H9 (cell line): ENCODE data around the gene PTPRK. TPM values are rescaled to one million over a fixed set of nuclear protein-coding genes. Genes with fewer than 3 reads are reported as not detected.
A peak's percentile ranks its signal among the peaks of the same experiment; 100 is the strongest.

Experiments
- DNase-seq: peaks from one replicate; pipeline ENCODE4 v3.0.0-alpha.2; 2017
- H2AFZ ChIP-seq: one replicate; pipeline ENCODE4 v1.6.1; 2013; ENCODE audit warnings: mild to moderate bottlenecking, low read length, control low read depth, moderate library complexity
- H2AK5ac ChIP-seq: 2 replicates; pipeline ENCODE4 v1.6.1; 2013; ENCODE audit warnings: low read length, control low read depth, mixed read lengths; ENCODE audit not compliant: insufficient read length
- H2BK120ac ChIP-seq: one replicate; pipeline ENCODE4 v1.6.1; 2013; ENCODE audit warnings: low read depth, mild to moderate bottlenecking, low read length, control low read depth, inconsistent platforms; ENCODE audit not compliant: poor library complexity, severe bottlenecking
- H2BK12ac ChIP-seq: 2 replicates; pipeline ENCODE4 v1.6.1; 2013; ENCODE audit warnings: low read length, control low read depth, mixed read lengths, low read depth; ENCODE audit not compliant: insufficient read length
- H2BK15ac ChIP-seq: 2 replicates; pipeline ENCODE4 v1.6.1; 2013; ENCODE audit warnings: low read depth, low read length, control low read depth
- H2BK20ac ChIP-seq: one replicate; pipeline ENCODE4 v1.6.1; 2013; ENCODE audit warnings: low read depth, mild to moderate bottlenecking, low read length, control low read depth, inconsistent platforms; ENCODE audit not compliant: poor library complexity, severe bottlenecking
- H2BK5ac ChIP-seq: 2 replicates; pipeline ENCODE4 v1.6.1; 2013; ENCODE audit warnings: low read length, control low read depth, mixed read lengths; ENCODE audit not compliant: insufficient read length
- H3K14ac ChIP-seq: 2 replicates; pipeline ENCODE4 v1.6.1; 2013; ENCODE audit warnings: low read length, control low read depth; ENCODE audit not compliant: insufficient read depth
- H3K18ac ChIP-seq: 2 replicates; pipeline ENCODE4 v1.6.1; 2013; ENCODE audit warnings: low read depth, mild to moderate bottlenecking, mixed read lengths, low read length, control low read depth; ENCODE audit not compliant: insufficient read length
- H3K23ac ChIP-seq: 2 replicates; pipeline ENCODE4 v1.6.1; 2013; ENCODE audit warnings: low read length, control low read depth, mixed read lengths, low read depth; ENCODE audit not compliant: insufficient read length
- H3K23me2 ChIP-seq: 2 replicates; pipeline ENCODE4 v1.6.1; 2013; ENCODE audit warnings: low read depth, mild to moderate bottlenecking, mixed read lengths, low read length, control low read depth; ENCODE audit not compliant: insufficient read length, poor library complexity, severe bottlenecking
- H3K27ac ChIP-seq: 2 replicates; pipeline ENCODE4 v1.5.1; 2013; ENCODE audit warnings: low read length, control low read depth, mixed read lengths, low read depth; ENCODE audit not compliant: insufficient read length
- H3K27me3 ChIP-seq: 2 replicates; pipeline ENCODE4 v1.6.1; 2013; ENCODE audit warnings: low read length, control low read depth, inconsistent platforms; ENCODE audit not compliant: insufficient read depth
- H3K4ac ChIP-seq: 2 replicates; pipeline ENCODE4 v1.6.1; 2013; ENCODE audit warnings: low read depth, mild to moderate bottlenecking, control low read depth, inconsistent platforms, low read length, moderate library complexity
- H3K4me1 ChIP-seq: 2 replicates; pipeline ENCODE4 v1.6.1; 2013; ENCODE audit warnings: low read length, control low read depth, inconsistent platforms; ENCODE audit not compliant: insufficient read depth
- H3K4me2 ChIP-seq: 2 replicates; pipeline ENCODE4 v1.6.1; 2013; ENCODE audit warnings: low read length, control low read depth, mixed read lengths; ENCODE audit not compliant: insufficient read length, insufficient read depth
- H3K56ac ChIP-seq: 2 replicates; pipeline ENCODE4 v1.6.1; 2013; ENCODE audit warnings: low read depth, mild to moderate bottlenecking, mixed read lengths, low read length, control low read depth; ENCODE audit not compliant: insufficient read length
- H3K79me1 ChIP-seq: 2 replicates; pipeline ENCODE4 v1.6.1; 2013; ENCODE audit warnings: low read depth, mild to moderate bottlenecking, moderate library complexity, low read length, control low read depth, inconsistent platforms; ENCODE audit not compliant: insufficient read depth, poor library complexity, severe bottlenecking
- H3K79me2 ChIP-seq: 2 replicates; pipeline ENCODE4 v1.6.1; 2013; ENCODE audit warnings: low read length, control low read depth, inconsistent platforms; ENCODE audit not compliant: insufficient read depth
- H3K9ac ChIP-seq: 2 replicates; pipeline ENCODE4 v1.6.1; 2013; ENCODE audit warnings: low read length, control low read depth, mixed read lengths; ENCODE audit not compliant: insufficient read length; ENCODE audit errors: extremely low read depth
- H3K9me3 ChIP-seq: one replicate; pipeline ENCODE4 v1.6.1; 2013; ENCODE audit warnings: low read depth, low read length, inconsistent platforms; ENCODE audit not compliant: control insufficient read depth
- H3T11ph ChIP-seq: one replicate; pipeline ENCODE4 v1.6.1; 2013; ENCODE audit warnings: mild to moderate bottlenecking, low read length, control low read depth, inconsistent platforms
- H4K20me1 ChIP-seq: one replicate; pipeline ENCODE4 v1.6.1; 2013; ENCODE audit not compliant: control insufficient read depth, insufficient read length, insufficient read depth
- H4K5ac ChIP-seq: 2 replicates; pipeline ENCODE4 v1.6.1; 2013; ENCODE audit warnings: low read depth, mild to moderate bottlenecking, mixed read lengths, low read length, control low read depth; ENCODE audit not compliant: insufficient read length
- H4K8ac ChIP-seq: replicated peaks from 2 replicates; pipeline ENCODE4 v1.6.1; 2013; ENCODE audit warnings: low read length, control low read depth, mixed read lengths, low read depth; ENCODE audit not compliant: insufficient read length
- H4K91ac ChIP-seq: 2 replicates; pipeline ENCODE4 v1.6.1; 2013; ENCODE audit warnings: low read depth, mild to moderate bottlenecking, moderate library complexity, mixed read lengths, low read length, control low read depth; ENCODE audit not compliant: insufficient read length
- H3K27ac Mint-ChIP-seq, 3 experiments: 2 replicates in 2 of 3; 3 replicates in 1 of 3; pipeline ENCODE4 v1.8.0; 2020 to 2021; ENCODE audit warnings: mixed read lengths in 3 of 3, mild to moderate bottlenecking in 1 of 3, moderate library complexity in 1 of 3
- H3K27me3 Mint-ChIP-seq: 2 replicates; pipeline ENCODE4 v1.8.0; 2021; ENCODE audit warnings: low read depth, mild to moderate bottlenecking, moderate library complexity, mixed read lengths
- H3K36me3 Mint-ChIP-seq, 3 experiments: 2 replicates in 2 of 3; 3 replicates in 1 of 3; pipeline ENCODE4 v1.8.0; 2020 to 2021; ENCODE audit warnings: low read depth in 3 of 3, mixed read lengths in 3 of 3; ENCODE audit not compliant: insufficient read depth in 1 of 3
- H3K4me1 Mint-ChIP-seq, 2 experiments: 2 replicates each; pipeline ENCODE4 v1.8.0; 2020; ENCODE audit warnings: mixed read lengths in 2 of 2
- H3K4me3 Mint-ChIP-seq, 2 experiments: 2 replicates in 1 of 2; 3 replicates in 1 of 2; pipeline ENCODE4 v1.8.0; 2020 to 2021; ENCODE audit warnings: mild to moderate bottlenecking in 2 of 2, mixed read lengths in 2 of 2, moderate library complexity in 1 of 2
- H3K9me3 Mint-ChIP-seq, 2 experiments: 2 replicates in 1 of 2; 3 replicates in 1 of 2; pipeline ENCODE4 v1.8.0; 2020; ENCODE audit warnings: mild to moderate bottlenecking in 2 of 2, mixed read lengths in 2 of 2, moderate library complexity in 1 of 2
- CTCF ChIP-seq: fragments of 200-600 bp; sonication (generic); conservative IDR thresholded peaks from 3 replicates; pipeline ENCODE4 v1.8.0; 2021; ENCODE audit warnings: antibody characterized with exemption, mild to moderate bottlenecking
- WGBS: extraction: QIAGEN DNeasy Blood & Tissue Kit; methylation state at CpG from one replicate; pipeline ENCODE4 v1.1.7; 2013; ENCODE audit warnings: missing lambda C conversion rate, low lambda C conversion rate, mixed read lengths; ENCODE audit not compliant: insufficient read length; ENCODE audit errors: extremely low coverage; 5-methylcytosine and 5-hydroxymethylcytosine counted together
- total RNA-seq: library from RNA; stranded (reverse); gene quantifications from 2 replicates; pipeline ENCODE4 v1.2.1, GENCODE V29; 2021

PTPRK gene
- total RNA-seq, 1 experiment from 2014 or later, result 47.9 TPM

- no peaks in the 10 kb centered on the region for H3K4me1 Mint-ChIP-seq
- Histone ChIP-seq H2AFZ (no peak overlapping the region), H3K79me2 (no peaks in the 10 kb centered on the region), H2BK12ac (no peak overlapping the region), H3K27ac (no peak overlapping the region), H3K9me3 (no peaks in the 10 kb centered on the region), H3K18ac (no peak overlapping the region), H2BK5ac (no peak overlapping the region), H3K56ac (no peak overlapping the region), H3K23me2 (no peaks in the 10 kb centered on the region), H2BK120ac (no peak overlapping the region), H3K27me3 (no peaks in the 10 kb centered on the region), H3K23ac (no peak overlapping the region), H3K79me1 (no peaks in the 10 kb centered on the region), H4K8ac (no peak overlapping the region), H3K14ac (no peak overlapping the region), H3K9ac (no peak overlapping the region), H4K20me1 (no peaks in the 10 kb centered on the region), H4K5ac (no peak overlapping the region), H2AK5ac (no peak overlapping the region), H2BK15ac (no peak overlapping the region), H4K91ac (no peak overlapping the region), H3T11ph (no peak overlapping the region), H2BK20ac (no peak overlapping the region), H3K4me2 (no peak overlapping the region), H3K4ac (no peak overlapping the region), H3K4me1 (no peaks in the 10 kb centered on the region)
- peak overlapping the region in 1 of 3 experiments; percentile 44; a peak in 1 of 7 replicates for H3K27ac Mint-ChIP-seq
- H3K4me3 Mint-ChIP-seq, result no peak overlapping the region
- no peak for DNase-seq
- no peaks in the 10 kb centered on the region for H3K9me3 Mint-ChIP-seq
- no peaks in the 10 kb centered on the region for H3K27me3 Mint-ChIP-seq
- no peaks in the 10 kb centered on the region for H3K36me3 Mint-ChIP-seq
- no CpG with 5 or more reads among the region's 2 CpGs for WGBS
- no peak for TF ChIP-seq CTCF
These were observed 442.1 kb downstream of the PTPRK start for GRCh38 chr6:128078276-128078675.
